HEK293 (cell line): ENCODE measurements around the gene PSD4.

Experiments
- CTCF ChIA-PET: fragments of 350-600 bp; formaldehyde crosslinking; extraction: SDS; loops from one replicate; lab custom pipeline; 2021; ENCODE audit warnings: antibody characterized with exemption; lab: Yijun Ruan, JAX
- POLR2A ChIA-PET: fragments of 300-600 bp; formaldehyde crosslinking; extraction: SDS; loops from one replicate; lab custom pipeline; 2020; ENCODE audit warnings: antibody characterized with exemption, inconsistent platforms; lab: Yijun Ruan, JAX
- H3K27ac ChIP-seq: fragments of 200-500 bp; sonication (Bioruptor generic); 2 replicates; pipeline ENCODE4 v1.5.1; 2014; ENCODE audit warnings: low read depth, low read length, control low read depth, inconsistent platforms; ENCODE audit errors: extremely low read depth
- H3K36me3 ChIP-seq, 2 experiments: fragments of 200-500 bp in 1 of 2; sonication (Bioruptor generic) in 1 of 2; 1 replicate in 1 of 2; 2 replicates in 1 of 2; pipeline ENCODE4 v1.5.1; 2014 to 2017; ENCODE audit warnings: inconsistent platforms in 2 of 2, low read length in 2 of 2; ENCODE audit not compliant: control insufficient read depth in 2 of 2, insufficient read depth in 1 of 2
- H3K4me1 ChIP-seq: fragments of 200-500 bp; sonication (Bioruptor generic); 2 replicates; pipeline ENCODE4 v1.5.1; 2014; ENCODE audit warnings: mild to moderate bottlenecking, low read length, inconsistent platforms; ENCODE audit not compliant: control insufficient read depth, insufficient read depth
- H3K4me3 ChIP-seq: 2 replicates; pipeline ENCODE4 v1.5.1; 2011; ENCODE audit warnings: low read depth, mild to moderate bottlenecking, control low read depth, low read length, moderate library complexity
- H3K9me3 ChIP-seq: fragments of 200-500 bp; sonication (Bioruptor generic); 2 replicates; pipeline ENCODE4 v1.5.1; 2014; ENCODE audit warnings: low read depth, low read length, inconsistent platforms; ENCODE audit not compliant: control insufficient read depth, insufficient read depth
- FEZF1 ChIP-seq: fragments of 450-650 bp; formaldehyde crosslinking; IDR thresholded peaks from 2 replicates; pipeline ENCODE4 v1.5.1; 2016; ENCODE audit warnings: missing biosample characterization, missing genetic modification characterization
- GLI4 ChIP-seq: fragments of 450-650 bp; formaldehyde crosslinking; IDR thresholded peaks from 2 replicates; pipeline ENCODE4 v1.5.1; 2016; ENCODE audit warnings: missing biosample characterization, missing genetic modification characterization
- GLIS1 ChIP-seq: fragments of 450-650 bp; formaldehyde crosslinking; IDR thresholded peaks from 2 replicates; pipeline ENCODE4 v1.5.1; 2016; ENCODE audit warnings: missing biosample characterization, missing genetic modification characterization
- KLF1 ChIP-seq: fragments of 450-650 bp; formaldehyde crosslinking; IDR thresholded peaks from 2 replicates; pipeline ENCODE4 v1.5.1; 2016; ENCODE audit warnings: missing biosample characterization, missing genetic modification characterization
- KLF8 ChIP-seq: fragments of 450-650 bp; formaldehyde crosslinking; IDR thresholded peaks from 2 replicates; pipeline ENCODE4 v1.5.1; 2016; ENCODE audit warnings: missing biosample characterization, missing genetic modification characterization
- SCRT2 ChIP-seq: fragments of 450-650 bp; formaldehyde crosslinking; IDR thresholded peaks from 2 replicates; pipeline ENCODE4 v1.5.1; 2016; ENCODE audit warnings: missing biosample characterization, missing genetic modification characterization
- SP2 ChIP-seq: fragments of 450-650 bp; formaldehyde crosslinking; IDR thresholded peaks from 2 replicates; pipeline ENCODE4 v1.5.1; 2016; ENCODE audit warnings: missing biosample characterization, missing genetic modification characterization
- ZBTB11 ChIP-seq: fragments of 450-650 bp; formaldehyde crosslinking; conservative IDR thresholded peaks from 2 replicates; pipeline ENCODE4 v1.5.1; 2016; ENCODE audit warnings: low read depth, missing biosample characterization, missing genetic modification characterization
- ZBTB17 ChIP-seq: fragments of 450-650 bp; formaldehyde crosslinking; IDR thresholded peaks from 2 replicates; pipeline ENCODE4 v1.5.1; 2016; ENCODE audit warnings: missing biosample characterization, missing genetic modification characterization
- ZBTB21 ChIP-seq: fragments of 450-650 bp; formaldehyde crosslinking; IDR thresholded peaks from 2 replicates; pipeline ENCODE4 v1.5.1; 2017; ENCODE audit warnings: missing biosample characterization, missing genetic modification characterization
- ZBTB48 ChIP-seq: fragments of 450-650 bp; formaldehyde crosslinking; IDR thresholded peaks from 2 replicates; pipeline ENCODE4 v1.5.1; 2016; ENCODE audit warnings: missing biosample characterization, missing genetic modification characterization
- ZEB2 ChIP-seq: fragments of 450-650 bp; formaldehyde crosslinking; IDR thresholded peaks from 2 replicates; pipeline ENCODE4 v1.5.1; 2016; ENCODE audit warnings: missing biosample characterization, missing genetic modification characterization
- ZNF114 ChIP-seq: fragments of 450-650 bp; formaldehyde crosslinking; IDR thresholded peaks from 2 replicates; pipeline ENCODE4 v1.5.0; 2017; ENCODE audit warnings: missing biosample characterization, missing genetic modification characterization
- ZNF335 ChIP-seq: fragments of 450-650 bp; formaldehyde crosslinking; conservative IDR thresholded peaks from 2 replicates; pipeline ENCODE4 v1.5.1; 2016; ENCODE audit warnings: missing biosample characterization, missing genetic modification characterization
- ZNF354C ChIP-seq: fragments of 450-650 bp; formaldehyde crosslinking; IDR thresholded peaks from 2 replicates; pipeline ENCODE4 v1.5.1; 2016; ENCODE audit warnings: missing biosample characterization, missing genetic modification characterization, low read depth, borderline replicate concordance
- ZNF404 ChIP-seq: fragments of 450-650 bp; formaldehyde crosslinking; IDR thresholded peaks from 2 replicates; pipeline ENCODE4 v1.5.1; 2017; ENCODE audit warnings: missing biosample characterization, missing genetic modification characterization
- ZNF433 ChIP-seq: fragments of 450-650 bp; formaldehyde crosslinking; IDR thresholded peaks from 2 replicates; pipeline ENCODE4 v1.5.1; 2016; ENCODE audit warnings: missing biosample characterization, missing genetic modification characterization, low read depth
- ZNF48 ChIP-seq: fragments of 450-650 bp; formaldehyde crosslinking; IDR thresholded peaks from 2 replicates; pipeline ENCODE4 v1.5.1; 2016; ENCODE audit warnings: missing biosample characterization, missing genetic modification characterization
- ZNF548 ChIP-seq: fragments of 450-650 bp; formaldehyde crosslinking; IDR thresholded peaks from 2 replicates; pipeline ENCODE4 v1.5.1; 2016; ENCODE audit warnings: missing biosample characterization, missing genetic modification characterization
- ZNF621 ChIP-seq: fragments of 450-650 bp; formaldehyde crosslinking; IDR thresholded peaks from 2 replicates; pipeline ENCODE4 v1.5.1; 2017; ENCODE audit warnings: missing biosample characterization, missing genetic modification characterization
- ZNF660 ChIP-seq: fragments of 450-650 bp; IDR thresholded peaks from 2 replicates; pipeline ENCODE4 v1.5.1; 2018; ENCODE audit warnings: missing biosample characterization, mild to moderate bottlenecking, missing genetic modification characterization
- ZNF664 ChIP-seq: fragments of 450-650 bp; formaldehyde crosslinking; IDR thresholded peaks from 2 replicates; pipeline ENCODE4 v1.5.1; 2016; ENCODE audit warnings: missing biosample characterization, missing genetic modification characterization
- ZNF830 ChIP-seq: fragments of 450-650 bp; IDR thresholded peaks from 2 replicates; pipeline ENCODE4 v1.5.0; 2018; ENCODE audit warnings: missing biosample characterization, missing genetic modification characterization, low read depth, mild to moderate bottlenecking, moderate library complexity
- ZNF843 ChIP-seq: fragments of 450-650 bp; formaldehyde crosslinking; IDR thresholded peaks from 2 replicates; pipeline ENCODE4 v1.5.1; 2016; ENCODE audit warnings: missing biosample characterization, missing genetic modification characterization
- TF ChIP-seq, protein P1 (sequence below): fragments of 450-650 bp; formaldehyde crosslinking; IDR thresholded peaks from 2 replicates; pipeline ENCODE4 v1.5.1; 2017; ENCODE audit warnings: missing biosample characterization, missing genetic modification characterization
- TF ChIP-seq, protein P2 (sequence below): fragments of 450-650 bp; formaldehyde crosslinking; IDR thresholded peaks from 2 replicates; pipeline ENCODE4 v1.5.1; 2017; ENCODE audit warnings: missing biosample characterization, mild to moderate bottlenecking, missing genetic modification characterization, moderate library complexity

Gene PSD4

DNA sequence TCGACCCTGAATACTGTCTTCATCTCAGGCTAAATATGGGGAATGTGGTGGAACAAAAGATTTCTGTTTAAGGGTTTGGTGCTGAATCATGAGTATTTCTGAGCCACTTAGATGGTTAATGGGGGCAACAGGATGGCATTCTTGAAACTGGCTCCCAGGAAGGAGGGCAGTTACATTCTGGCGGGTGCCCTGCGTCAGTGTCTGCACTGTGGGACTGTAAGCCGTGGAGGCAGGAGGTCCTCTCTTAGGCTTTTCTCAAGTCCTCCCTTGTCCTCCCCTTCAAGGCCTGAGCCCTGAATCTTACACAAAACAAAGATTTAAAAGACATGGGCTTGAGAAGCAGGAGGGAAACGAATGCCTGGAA lies 45.7 kb downstream of the PSD4 start:
- no peaks in the 10 kb centered on the region for H3K36me3 ChIP-seq
- ChIA-PET POLR2A (no interaction called here), CTCF (no interaction called here)
- H3K4me1 ChIP-seq, result no peaks in the 10 kb centered on the region
- no peak overlapping the region for H3K27ac ChIP-seq
- H3K4me3 ChIP-seq, result no peak overlapping the region
- no peaks in the 10 kb centered on the region for H3K9me3 ChIP-seq
- TF ChIP-seq ZNF660 (tag by site-specific recombination) (no peak), ZBTB21 (tag by site-specific recombination) (no peak), ZNF621 (tag by site-specific recombination) (no peak)

DNA sequence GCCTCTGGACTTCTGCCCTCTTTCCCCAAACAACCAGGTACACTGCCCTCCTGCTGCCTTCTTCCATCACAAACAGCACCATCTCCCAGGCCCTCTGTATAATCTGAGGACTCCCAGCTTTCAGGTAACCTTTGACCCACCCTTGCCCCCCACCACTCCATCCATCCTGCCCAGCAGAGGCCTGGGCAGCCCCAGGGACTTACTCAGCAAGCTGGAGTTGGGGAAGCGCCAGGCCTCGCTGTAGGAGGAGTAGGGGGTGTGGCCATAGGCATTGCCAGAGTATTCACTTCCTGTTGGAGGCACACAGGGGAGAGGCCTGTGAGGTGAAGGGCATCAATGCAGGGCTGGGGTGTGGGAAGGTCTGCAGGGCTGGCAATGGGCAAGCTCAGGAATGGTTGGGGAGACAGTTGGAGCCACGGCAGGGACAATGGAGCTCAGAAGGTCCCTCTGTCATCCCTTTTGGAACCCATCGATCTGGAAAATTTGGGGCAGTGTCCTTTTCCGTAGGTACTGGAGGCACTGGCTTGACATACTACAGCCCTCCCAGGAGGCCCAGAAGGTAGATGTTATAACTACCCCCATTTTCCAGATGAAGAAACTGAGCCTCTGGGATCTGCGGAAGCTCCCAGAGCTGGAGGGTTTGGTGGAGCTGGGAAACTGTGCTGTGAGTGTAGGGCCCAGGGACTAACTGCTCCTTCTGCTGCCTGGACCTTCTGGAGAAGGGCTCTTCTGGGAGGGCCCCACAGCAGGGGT lies 46.3 kb downstream of the PSD4 start:
- H3K4me1 ChIP-seq, result no peaks in the 10 kb centered on the region
- ChIA-PET POLR2A (no interaction called here), CTCF (interaction anchor here (0.6 to 3.0 kb wide), 4 partner anchors 66 to 170 kb away, joined by 3 to 11 read pairs (median 4); no protein-coding TSS in a partner anchor)
- no peaks in the 10 kb centered on the region for H3K36me3 ChIP-seq
- no peaks in the 10 kb centered on the region for H3K9me3 ChIP-seq
- no peak overlapping the region for H3K27ac ChIP-seq
- TF ChIP-seq ZNF404 (tag by site-specific recombination) (no peak), SP2 (tag by site-specific recombination) (no peak), GLI4 (tag by site-specific recombination) (no peak), KLF1 (tag by site-specific recombination) (no peak), SCRT2 (tag by site-specific recombination) (no peak), ZNF830 (no peak), ZNF114 (no peak)
- TF ChIP-seq, protein P1, sequence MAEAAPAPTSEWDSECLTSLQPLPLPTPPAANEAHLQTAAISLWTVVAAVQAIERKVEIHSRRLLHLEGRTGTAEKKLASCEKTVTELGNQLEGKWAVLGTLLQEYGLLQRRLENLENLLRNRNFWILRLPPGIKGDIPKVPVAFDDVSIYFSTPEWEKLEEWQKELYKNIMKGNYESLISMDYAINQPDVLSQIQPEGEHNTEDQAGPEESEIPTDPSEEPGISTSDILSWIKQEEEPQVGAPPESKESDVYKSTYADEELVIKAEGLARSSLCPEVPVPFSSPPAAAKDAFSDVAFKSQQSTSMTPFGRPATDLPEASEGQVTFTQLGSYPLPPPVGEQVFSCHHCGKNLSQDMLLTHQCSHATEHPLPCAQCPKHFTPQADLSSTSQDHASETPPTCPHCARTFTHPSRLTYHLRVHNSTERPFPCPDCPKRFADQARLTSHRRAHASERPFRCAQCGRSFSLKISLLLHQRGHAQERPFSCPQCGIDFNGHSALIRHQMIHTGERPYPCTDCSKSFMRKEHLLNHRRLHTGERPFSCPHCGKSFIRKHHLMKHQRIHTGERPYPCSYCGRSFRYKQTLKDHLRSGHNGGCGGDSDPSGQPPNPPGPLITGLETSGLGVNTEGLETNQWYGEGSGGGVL, result no peak
- TF ChIP-seq, protein P2, sequence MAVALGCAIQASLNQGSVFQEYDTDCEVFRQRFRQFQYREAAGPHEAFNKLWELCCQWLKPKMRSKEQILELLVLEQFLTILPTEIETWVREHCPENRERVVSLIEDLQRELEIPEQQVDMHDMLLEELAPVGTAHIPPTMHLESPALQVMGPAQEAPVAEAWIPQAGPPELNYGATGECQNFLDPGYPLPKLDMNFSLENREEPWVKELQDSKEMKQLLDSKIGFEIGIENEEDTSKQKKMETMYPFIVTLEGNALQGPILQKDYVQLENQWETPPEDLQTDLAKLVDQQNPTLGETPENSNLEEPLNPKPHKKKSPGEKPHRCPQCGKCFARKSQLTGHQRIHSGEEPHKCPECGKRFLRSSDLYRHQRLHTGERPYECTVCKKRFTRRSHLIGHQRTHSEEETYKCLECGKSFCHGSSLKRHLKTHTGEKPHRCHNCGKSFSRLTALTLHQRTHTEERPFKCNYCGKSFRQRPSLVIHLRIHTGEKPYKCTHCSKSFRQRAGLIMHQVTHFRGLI (tag by site-specific recombination), result no peak
- no peak overlapping the region for H3K4me3 ChIP-seq

GRCh38 chr2:113220970-113221708 lies 47.4 kb downstream of the PSD4 start:
- Histone ChIP-seq H3K4me3 (no peak overlapping the region), H3K27ac (no peak overlapping the region), H3K9me3 (no peaks in the 10 kb centered on the region), H3K36me3 (no peaks in the 10 kb centered on the region), H3K4me1 (peaks cover 7% of the 10 kb centered on the region; the same call in 1 of the 2 replicates)
- ChIA-PET CTCF (interaction anchor here (0.6 to 3.0 kb wide), 9 partner anchors 17 to 169 kb away, joined by 3 to 11 read pairs (median 4); no protein-coding TSS in a partner anchor), POLR2A (no interaction called here)
- no peak for TF ChIP-seq ZBTB17 (tag by site-specific recombination)
- TF ChIP-seq ZNF335 (tag by site-specific recombination), result no peak
- TF ChIP-seq ZBTB48, result no peak
- TF ChIP-seq ZNF433 (tag by site-specific recombination), result no peak
- TF ChIP-seq ZNF548 (tag by site-specific recombination), result no peak
- no peak for TF ChIP-seq ZNF354C (tag by site-specific recombination)
- no peak for TF ChIP-seq ZNF843 (tag by site-specific recombination)
- no peak for TF ChIP-seq KLF8 (tag by site-specific recombination)
- TF ChIP-seq ZEB2 (tag by site-specific recombination), result no peak
- no peak for TF ChIP-seq FEZF1 (tag by site-specific recombination)
- TF ChIP-seq ZNF48 (tag by site-specific recombination), result no peak
- TF ChIP-seq ZNF664 (tag by site-specific recombination), result no peak
- TF ChIP-seq ZBTB11, result no peak
- no peak for TF ChIP-seq GLIS1 (tag by site-specific recombination)
